Measurements from ENCODE around the gene AZGP1.
"Not testable (repeated sequence)": the region's sequence is repeated elsewhere in the genome, so short reads cannot be mapped to it uniquely, and the experiment has no call there.

AZGP1 gene

GRCh38 chr7:99949645-99950228 is 26.1 kb downstream of the AZGP1 start:
- FAIRE-seq = peak; percentile 97

- FAIRE-seq = no peak
These were observed 28.2 kb downstream of the AZGP1 start for GRCh38 chr7:99947608-99948007.

- no peak for FAIRE-seq
These were observed 31.2 kb downstream of the AZGP1 start for GRCh38 chr7:99944497-99945070.

- no peak for FAIRE-seq
These were observed 32.0 kb downstream of the AZGP1 start for GRCh38 chr7:99943641-99944496.

GRCh38 chr7:99938296-99938695 is 37.5 kb downstream of the AZGP1 start:
- no peak for FAIRE-seq

- FAIRE-seq = not testable (repeated sequence)
These were observed 40.8 kb downstream of the AZGP1 start for GRCh38 chr7:99935009-99935408.

GRCh38 chr7:99930376-99930775 is 45.5 kb downstream of the AZGP1 start:
- no peak for FAIRE-seq

GRCh38 chr7:99929730-99930053 is 46.1 kb downstream of the AZGP1 start:
- FAIRE-seq = peak; percentile 70

GRCh38 chr7:99928994-99929729 is 46.7 kb downstream of the AZGP1 start, which contains the start of gene GJC3:
TSS of gene GJC3 (minus strand) at chr7:99929620. CDS start at chr7:99929620, 0 bp downstream.
- no peak for FAIRE-seq

GRCh38 chr7:99928188-99928587 is 47.6 kb downstream of the AZGP1 start:
- no peak for FAIRE-seq

GRCh38 chr7:99927536-99927935 is 48.3 kb downstream of the AZGP1 start:
- no peak for FAIRE-seq

GRCh38 chr7:99926321-99926720 is 49.5 kb downstream of the AZGP1 start:
- FAIRE-seq = no peak

- FAIRE-seq = no peak
These were observed 52.6 kb downstream of the AZGP1 start for GRCh38 chr7:99923200-99923599.

GRCh38 chr7:99920149-99920548 is 55.7 kb downstream of the AZGP1 start:
- FAIRE-seq = no peak

- no peak for FAIRE-seq
These were observed 56.1 kb downstream of the AZGP1 start for GRCh38 chr7:99919814-99920112.

- peak; percentile 94 for FAIRE-seq
These were observed 56.6 kb downstream of the AZGP1 start, which contains the start of gene TRIM4 for GRCh38 chr7:99918959-99919813. TSS of gene TRIM4 (minus strand) at chr7:99919530. CDS start at chr7:99919401, 129 bp downstream.

Data from A204.1 (cell line).